Rectal smooth muscle tissue (tissue), 1 donor: ENCODE results near the gene SDK1.

Experiments used
- H3K27ac ChIP-seq: one replicate; pipeline ENCODE4 v1.7.0; 2013; ENCODE audit warnings: low read depth, low read length, inconsistent platforms
- H3K27me3 ChIP-seq: one replicate; pipeline ENCODE4 v1.7.0; 2013; ENCODE audit warnings: low read length; ENCODE audit not compliant: control insufficient read depth, insufficient read depth
- H3K36me3 ChIP-seq: one replicate; pipeline ENCODE4 v1.7.0; 2013; ENCODE audit warnings: low read length; ENCODE audit not compliant: control insufficient read depth, insufficient read depth
- H3K4me1 ChIP-seq: one replicate; pipeline ENCODE4 v1.7.0; 2013; ENCODE audit warnings: low read length; ENCODE audit not compliant: control insufficient read depth, insufficient read depth
- H3K4me3 ChIP-seq: one replicate; pipeline ENCODE4 v1.7.0; 2013; ENCODE audit warnings: low read length
- H3K9ac ChIP-seq: one replicate; pipeline ENCODE4 v1.7.0; 2013; ENCODE audit warnings: low read length

Gene SDK1, protein sequence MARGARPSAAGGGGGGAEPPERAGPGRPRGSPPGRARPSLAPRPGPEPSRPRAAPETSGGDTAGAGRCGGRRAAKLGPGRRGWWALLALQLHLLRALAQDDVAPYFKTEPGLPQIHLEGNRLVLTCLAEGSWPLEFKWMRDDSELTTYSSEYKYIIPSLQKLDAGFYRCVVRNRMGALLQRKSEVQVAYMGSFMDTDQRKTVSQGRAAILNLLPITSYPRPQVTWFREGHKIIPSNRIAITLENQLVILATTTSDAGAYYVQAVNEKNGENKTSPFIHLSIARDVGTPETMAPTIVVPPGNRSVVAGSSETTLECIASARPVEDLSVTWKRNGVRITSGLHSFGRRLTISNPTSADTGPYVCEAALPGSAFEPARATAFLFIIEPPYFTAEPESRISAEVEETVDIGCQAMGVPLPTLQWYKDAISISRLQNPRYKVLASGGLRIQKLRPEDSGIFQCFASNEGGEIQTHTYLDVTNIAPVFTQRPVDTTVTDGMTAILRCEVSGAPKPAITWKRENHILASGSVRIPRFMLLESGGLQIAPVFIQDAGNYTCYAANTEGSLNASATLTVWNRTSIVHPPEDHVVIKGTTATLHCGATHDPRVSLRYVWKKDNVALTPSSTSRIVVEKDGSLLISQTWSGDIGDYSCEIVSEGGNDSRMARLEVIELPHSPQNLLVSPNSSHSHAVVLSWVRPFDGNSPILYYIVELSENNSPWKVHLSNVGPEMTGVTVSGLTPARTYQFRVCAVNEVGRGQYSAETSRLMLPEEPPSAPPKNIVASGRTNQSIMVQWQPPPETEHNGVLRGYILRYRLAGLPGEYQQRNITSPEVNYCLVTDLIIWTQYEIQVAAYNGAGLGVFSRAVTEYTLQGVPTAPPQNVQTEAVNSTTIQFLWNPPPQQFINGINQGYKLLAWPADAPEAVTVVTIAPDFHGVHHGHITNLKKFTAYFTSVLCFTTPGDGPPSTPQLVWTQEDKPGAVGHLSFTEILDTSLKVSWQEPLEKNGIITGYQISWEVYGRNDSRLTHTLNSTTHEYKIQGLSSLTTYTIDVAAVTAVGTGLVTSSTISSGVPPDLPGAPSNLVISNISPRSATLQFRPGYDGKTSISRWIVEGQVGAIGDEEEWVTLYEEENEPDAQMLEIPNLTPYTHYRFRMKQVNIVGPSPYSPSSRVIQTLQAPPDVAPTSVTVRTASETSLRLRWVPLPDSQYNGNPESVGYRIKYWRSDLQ (N-terminal part only)

GRCh38 chr7:3300651-3301448, at the start of gene SDK1:
Gene SDK1, plus strand, starts transcription at chr7:3301252. Its CDS starts 335 bp downstream, at chr7:3301587.
- H3K27ac ChIP-seq = peak within 1 kb of the TSS; percentile 64
- H3K36me3 ChIP-seq = no peaks in the 10 kb centered on the region
- H3K9ac ChIP-seq = no peak within 1 kb of the TSS
- peak within 1 kb of the TSS; percentile 72 for H3K4me3 ChIP-seq
- peaks cover 6% of the 10 kb centered on the region for H3K4me1 ChIP-seq
- H3K27me3 ChIP-seq = no peaks in the 10 kb centered on the region

- Histone ChIP-seq H3K27ac (no peak overlapping the region), H3K4me1 (no peaks in the 10 kb centered on the region), H3K9ac (no peak overlapping the region), H3K27me3 (no peaks in the 10 kb centered on the region), H3K36me3 (no peaks in the 10 kb centered on the region), H3K4me3 (no peak overlapping the region)
Measured at GRCh38 chr7:3254718-3255117, 46.3 kb upstream of the SDK1 start.

DNA sequence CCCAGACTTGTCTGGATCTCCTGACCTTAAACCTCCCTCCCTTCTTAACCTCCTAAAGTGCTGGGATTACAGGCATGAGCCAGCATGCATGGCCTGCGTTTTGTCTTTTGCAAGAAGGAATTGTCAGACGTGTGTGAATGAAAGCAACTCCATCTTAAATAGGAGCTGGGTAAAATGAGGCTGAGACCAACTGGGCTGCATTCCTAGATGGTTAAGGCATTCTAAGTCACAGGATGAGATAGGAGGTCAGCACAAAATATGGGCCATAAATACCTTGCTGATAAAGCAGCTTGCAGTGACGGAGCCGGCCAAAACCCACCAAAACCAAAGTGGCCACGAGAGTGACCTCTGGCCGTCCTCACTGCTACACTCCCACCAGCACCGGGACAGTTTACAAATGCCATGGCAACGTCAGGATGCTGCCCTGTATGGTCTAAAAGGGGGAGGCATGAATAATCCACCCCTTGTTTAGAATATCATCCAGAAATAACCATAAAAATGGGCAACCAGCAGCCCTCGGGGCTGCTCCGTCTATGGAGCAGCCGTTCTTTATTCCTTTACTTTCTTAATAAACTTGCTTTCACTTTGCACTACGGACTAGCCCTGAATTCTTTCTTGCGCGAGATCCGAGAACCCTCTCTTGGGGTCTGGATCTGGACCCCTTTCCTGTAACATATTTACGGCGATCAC, 41.2 kb upstream of the SDK1 start:
- Histone ChIP-seq H3K4me1 (no peaks in the 10 kb centered on the region), H3K9ac (peak overlapping the region; percentile 38), H3K27me3 (no peaks in the 10 kb centered on the region), H3K36me3 (no peaks in the 10 kb centered on the region), H3K27ac (peak overlapping the region; percentile 67), H3K4me3 (peak overlapping the region; percentile 72)

DNA sequence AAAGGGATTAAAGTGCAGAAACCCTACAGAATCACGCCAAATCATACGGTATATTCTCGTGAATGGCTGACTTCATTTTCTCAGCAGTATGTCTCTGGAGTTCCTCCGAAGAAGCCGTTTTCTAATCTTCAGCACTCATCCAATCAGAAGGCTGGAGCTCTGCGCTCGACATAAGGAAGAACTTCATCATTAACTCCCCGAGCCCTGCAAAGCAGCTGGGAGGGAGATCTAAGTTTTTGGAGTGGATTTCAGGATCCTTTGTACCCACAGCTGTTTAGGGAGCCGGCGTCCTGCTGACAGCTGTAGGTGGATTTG, 40.7 kb upstream of the SDK1 start:
- Histone ChIP-seq H3K27me3 (no peaks in the 10 kb centered on the region), H3K36me3 (no peaks in the 10 kb centered on the region), H3K9ac (peak overlapping the region; percentile 38), H3K4me3 (peak overlapping the region; percentile 72), H3K27ac (peak overlapping the region; percentile 67), H3K4me1 (no peaks in the 10 kb centered on the region)

DNA sequence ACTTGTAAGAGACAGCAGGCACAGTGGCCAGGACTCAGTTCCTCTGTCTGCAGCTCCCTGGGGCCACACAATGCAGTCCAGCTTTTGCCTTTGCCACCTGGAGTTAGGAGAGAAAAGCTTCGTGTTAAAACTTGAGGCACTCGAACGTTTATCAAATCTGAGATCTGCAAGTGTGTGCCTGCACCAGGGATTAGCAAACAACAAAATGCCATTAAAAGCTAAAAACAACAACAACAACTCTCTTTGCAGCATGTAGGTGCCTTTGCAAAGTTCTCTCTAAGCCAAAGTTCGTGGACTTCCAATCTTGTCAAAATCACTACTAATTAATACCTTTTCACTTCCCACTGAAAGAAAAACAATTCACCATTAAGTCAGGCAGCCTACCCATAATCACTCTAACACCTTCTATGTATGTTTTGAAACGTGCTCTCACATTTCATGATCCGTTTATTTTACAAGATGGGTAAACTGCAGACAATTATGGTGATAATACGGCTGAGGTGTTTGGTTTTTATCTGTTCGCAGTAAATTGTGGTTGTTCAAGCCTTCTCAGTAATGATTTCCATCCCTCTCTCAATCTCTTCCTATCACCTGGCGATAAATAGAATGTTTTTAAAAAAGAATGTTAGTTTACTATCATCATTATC, 36.2 kb upstream of the SDK1 start:
- Histone ChIP-seq H3K36me3 (no peaks in the 10 kb centered on the region), H3K4me3 (no peak overlapping the region), H3K4me1 (no peaks in the 10 kb centered on the region), H3K27me3 (no peaks in the 10 kb centered on the region), H3K27ac (no peak overlapping the region), H3K9ac (no peak overlapping the region)

DNA sequence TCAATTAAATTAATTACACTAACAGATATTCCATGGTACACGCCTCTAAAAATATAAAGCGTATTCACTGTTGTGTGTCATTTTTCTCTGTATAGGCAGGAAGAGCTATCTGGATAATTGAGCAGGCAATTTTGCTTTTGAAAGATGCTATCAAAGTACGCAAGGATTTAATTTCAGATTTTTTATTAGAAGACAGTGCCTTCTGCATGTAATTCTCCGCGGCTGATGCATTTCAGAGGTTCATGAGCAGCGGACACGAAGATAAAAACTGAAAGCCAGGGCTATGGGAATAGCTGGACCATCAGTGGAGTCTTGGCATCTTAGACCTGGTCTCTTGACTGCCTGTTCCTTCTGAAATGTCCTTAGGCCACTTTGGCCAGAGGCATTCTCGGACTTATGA, 35.7 kb upstream of the SDK1 start:
- Histone ChIP-seq H3K27ac (no peak overlapping the region), H3K4me1 (no peaks in the 10 kb centered on the region), H3K36me3 (no peaks in the 10 kb centered on the region), H3K4me3 (no peak overlapping the region), H3K27me3 (no peaks in the 10 kb centered on the region), H3K9ac (no peak overlapping the region)

GRCh38 chr7:3266240-3266639, 34.8 kb upstream of the SDK1 start:
- Histone ChIP-seq H3K36me3 (no peaks in the 10 kb centered on the region), H3K4me1 (no peaks in the 10 kb centered on the region), H3K27me3 (no peaks in the 10 kb centered on the region), H3K4me3 (no peak overlapping the region), H3K27ac (no peak overlapping the region), H3K9ac (no peak overlapping the region)

DNA sequence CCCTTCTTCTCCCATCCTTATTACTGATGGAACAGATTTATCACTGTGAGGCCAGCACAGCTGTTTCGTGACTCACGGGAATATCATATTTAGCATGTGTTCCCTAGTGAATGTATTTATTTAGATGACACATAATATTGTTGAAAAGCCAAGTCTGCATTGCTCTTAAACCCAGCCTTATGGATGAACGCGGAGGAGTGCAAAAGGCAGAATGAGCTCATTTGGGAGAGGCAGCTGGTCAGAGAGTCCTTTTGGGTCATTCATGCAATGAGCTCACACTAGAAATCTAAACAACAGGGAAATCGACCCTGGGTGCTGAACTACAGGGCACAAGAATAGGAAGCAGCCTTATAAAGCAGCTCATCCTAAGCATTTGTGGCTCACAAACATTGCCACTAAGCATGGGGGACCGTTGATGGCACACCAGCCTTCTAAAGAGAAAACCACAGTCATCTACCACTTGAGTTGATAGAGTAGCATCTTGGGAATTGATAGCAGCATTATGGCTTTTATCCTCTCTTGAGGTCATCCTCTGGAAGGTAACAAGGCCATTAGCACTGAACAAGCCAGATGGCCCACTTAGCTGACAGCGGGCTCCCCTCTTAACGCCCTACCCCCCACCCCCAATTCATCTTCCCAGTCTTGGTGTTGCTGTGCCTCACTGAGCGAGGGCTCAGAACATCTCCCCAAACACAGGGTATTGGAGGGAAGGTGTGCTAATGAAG, 32.9 kb upstream of the SDK1 start:
- Histone ChIP-seq H3K27me3 (no peaks in the 10 kb centered on the region), H3K9ac (no peak overlapping the region), H3K4me1 (no peaks in the 10 kb centered on the region), H3K4me3 (no peak overlapping the region), H3K27ac (no peak overlapping the region), H3K36me3 (no peaks in the 10 kb centered on the region)

DNA sequence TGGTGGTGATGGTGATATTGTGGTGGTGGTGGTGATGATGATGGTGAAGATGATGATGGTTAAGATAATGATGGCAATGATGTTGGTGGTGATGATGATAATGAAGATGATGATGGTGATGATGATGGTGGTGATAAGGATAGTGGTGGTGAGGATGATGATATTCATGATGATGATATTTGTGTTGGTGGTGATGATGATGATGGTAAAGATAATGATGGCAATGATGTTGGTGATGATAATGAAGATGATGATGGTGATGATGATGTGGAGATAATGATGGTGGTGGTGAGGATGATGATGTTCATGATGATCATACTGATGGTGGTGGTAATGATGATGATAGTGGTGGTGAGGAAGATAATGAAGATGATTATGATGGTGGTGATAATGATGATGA, 30.7 kb upstream of the SDK1 start:
- H3K4me1 ChIP-seq = no peaks in the 10 kb centered on the region
- no peak overlapping the region for H3K4me3 ChIP-seq
- no peaks in the 10 kb centered on the region for H3K27me3 ChIP-seq
- H3K9ac ChIP-seq = no peak overlapping the region
- H3K27ac ChIP-seq = no peak overlapping the region
- no peaks in the 10 kb centered on the region for H3K36me3 ChIP-seq

- Histone ChIP-seq H3K4me1 (no peaks in the 10 kb centered on the region), H3K9ac (no peak overlapping the region), H3K4me3 (no peak overlapping the region), H3K36me3 (no peaks in the 10 kb centered on the region), H3K27ac (no peak overlapping the region), H3K27me3 (no peaks in the 10 kb centered on the region)
Measured at GRCh38 chr7:3271298-3271697, 29.8 kb upstream of the SDK1 start.
